ENCODE results near the gene SCNM1. TPM values are rescaled to one million over a fixed set of nuclear protein-coding genes. Genes with fewer than 3 reads are reported as not detected.

The SCNM1 gene
- total and polyA plus RNA-seq, 4 donors: 4.8 to 14.3 (median 10.5) TPM

- Histone ChIP-seq H3K4me1 (ENCODE audit: control insufficient read depth in 4 of 4, insufficient read depth in 4 of 4, low read length in 3 of 4) (peaks cover 1 to 14% (median 12%) of the 10 kb centered on the region in 4 donors), H3K9ac (ENCODE audit: low read depth in 1 of 2, low read length in 2 of 2) (no peak overlapping the region), H3K4me3 (ENCODE audit: low read depth in 1 of 3, low read length in 3 of 3) (no peak overlapping the region), H3K36me3 (ENCODE audit: control insufficient read depth in 4 of 4, insufficient read depth in 3 of 4, low read depth in 1 of 4, low read length in 3 of 4) (no peaks in the 10 kb centered on the region), H3K9me3 (ENCODE audit: control insufficient read depth in 4 of 4, low read length in 3 of 4) (no peaks in the 10 kb centered on the region), H3K27ac (ENCODE audit: low read depth in 1 of 2, low read length in 2 of 2) (no peak overlapping the region), H3K27me3 (ENCODE audit: control insufficient read depth in 4 of 4, insufficient read depth in 4 of 4, low read length in 3 of 4) (no peaks in the 10 kb centered on the region)
- 59% methylated on average over 7 of the region's 7 CpGs for WGBS
- no peak for TF ChIP-seq FOXA1 (IDR thresholded peaks at IDR 0.05)
- TF ChIP-seq NR2F2 (IDR thresholded peaks at IDR 0.05): no peak
- TF ChIP-seq YY1 (IDR thresholded peaks at IDR 0.05): no peak
- TF ChIP-seq REST (IDR thresholded peaks at IDR 0.05): no peak
- TF ChIP-seq RXRA (IDR thresholded peaks at IDR 0.05): no peak
- no peak for TF ChIP-seq HNF4A (conservative IDR thresholded peaks at IDR 0.05)
- no peak for TF ChIP-seq RAD21 (IDR thresholded peaks at IDR 0.05)
- no peak for TF ChIP-seq SP1 (IDR thresholded peaks at IDR 0.05)
- TF ChIP-seq MAX (IDR thresholded peaks at IDR 0.05): no peak
- no peak for TF ChIP-seq ATF3 (IDR thresholded peaks at IDR 0.05)
- TF ChIP-seq ZBTB33 (IDR thresholded peaks at IDR 0.05): no peak
- no peak for TF ChIP-seq HNF4G (IDR thresholded peaks at IDR 0.05)
- TF ChIP-seq GABPA (IDR thresholded peaks at IDR 0.05 in 1 of 2, conservative IDR thresholded peaks at IDR 0.05 in 1 of 2): no peak
- no peak for TF ChIP-seq TAF1 (conservative IDR thresholded peaks at IDR 0.05)
- no peak for TF ChIP-seq EGR1 (IDR thresholded peaks at IDR 0.05; ENCODE audit: low read depth in 2 of 2)
- no peak for TF ChIP-seq FOXA2 (IDR thresholded peaks at IDR 0.05)
- DNase-seq (ENCODE audit: low spot score): no peak
These were observed 26.1 kb downstream of the SCNM1 start for GRCh38 chr1:151192047-151192446.

GRCh38 chr1:151193304-151193703 lies 27.4 kb downstream of the SCNM1 start:
- no peak overlapping the region for H3K4me3 ChIP-seq (ENCODE audit: low read depth in 1 of 3, low read length in 3 of 3)
- TF ChIP-seq EGR1 (IDR thresholded peaks at IDR 0.05; ENCODE audit: low read depth in 2 of 2) (no peak), REST (IDR thresholded peaks at IDR 0.05) (no peak)
- H3K9ac ChIP-seq (ENCODE audit: low read depth in 1 of 2, low read length in 2 of 2): no peak overlapping the region
- WGBS: 77% methylated on average over 6 of the region's 6 CpGs
- DNase-seq (ENCODE audit: low spot score): no peak
- H3K27ac ChIP-seq (ENCODE audit: low read depth in 1 of 2, low read length in 2 of 2): no peak overlapping the region
- H3K27me3 ChIP-seq (ENCODE audit: control insufficient read depth in 4 of 4, insufficient read depth in 4 of 4, low read length in 3 of 4): no peaks in the 10 kb centered on the region
- no peaks in the 10 kb centered on the region for H3K36me3 ChIP-seq (ENCODE audit: control insufficient read depth in 4 of 4, insufficient read depth in 3 of 4, low read depth in 1 of 4, low read length in 3 of 4)
- H3K9me3 ChIP-seq (ENCODE audit: control insufficient read depth in 4 of 4, low read length in 3 of 4): no peaks in the 10 kb centered on the region
- H3K4me1 ChIP-seq (ENCODE audit: control insufficient read depth in 4 of 4, insufficient read depth in 4 of 4, low read length in 3 of 4): peaks cover 2 to 22% (median 14%) of the 10 kb centered on the region in 4 donors

Measured in liver (tissue), 9 donors.